Aorta (tissue), 5 donors: ENCODE data around the gene MMRN2. TPM values are rescaled to one million over a fixed set of nuclear protein-coding genes. Genes with fewer than 3 reads are reported as not detected.

Experiments
- ATAC-seq: fragments of 200-7000 bp; cut with Tn5 transposase; one replicate; pipeline ENCODE4 v1.9.1; 2022; ENCODE audit warnings: moderate library complexity; ENCODE audit not compliant: low FRiP score
- DNase-seq, 2 donors: peaks; one replicate each; pipeline ENCODE4 v3.0.0-alpha.2; 2020
- H3K27ac ChIP-seq, 2 donors: one replicate each; pipeline ENCODE4 v1.5.1; 2013; ENCODE audit warnings: low read length in 2 of 2, mild to moderate bottlenecking in 2 of 2, moderate library complexity in 2 of 2, control low read depth in 1 of 2, inconsistent platforms in 1 of 2, low read depth in 1 of 2
- H3K27me3 ChIP-seq, 2 donors: one replicate each; pipeline ENCODE4 v1.6.1; 2013; ENCODE audit warnings: control low read depth in 1 of 2, low read length in 1 of 2, mild to moderate bottlenecking in 1 of 2, moderate library complexity in 1 of 2; ENCODE audit not compliant: insufficient read depth in 2 of 2, control insufficient read depth in 1 of 2
- H3K36me3 ChIP-seq, 2 donors: one replicate each; pipeline ENCODE4 v1.6.1; 2013; ENCODE audit warnings: control low read depth in 1 of 2, low read length in 1 of 2, mild to moderate bottlenecking in 1 of 2; ENCODE audit not compliant: insufficient read depth in 2 of 2, control insufficient read depth in 1 of 2
- H3K4me1 ChIP-seq, 2 donors: one replicate each; pipeline ENCODE4 v1.6.1; 2013; ENCODE audit warnings: low read length in 2 of 2, control low read depth in 1 of 2, mild to moderate bottlenecking in 1 of 2, moderate library complexity in 1 of 2; ENCODE audit not compliant: insufficient read depth in 2 of 2, control insufficient read depth in 1 of 2
- H3K4me3 ChIP-seq, 2 donors: one replicate each; pipeline ENCODE4 v1.5.1; 2013; ENCODE audit warnings: low read length in 2 of 2, control low read depth in 1 of 2, mild to moderate bottlenecking in 1 of 2
- H3K9me3 ChIP-seq: one replicate; pipeline ENCODE4 v1.6.1; 2013; ENCODE audit warnings: mild to moderate bottlenecking, low read length; ENCODE audit not compliant: control insufficient read depth
- WGBS, 2 donors: extraction: QIAGEN DNeasy Blood & Tissue Kit; methylation state at CpG; one replicate each; pipeline ENCODE4 v1.1.7; 2013; 5-methylcytosine and 5-hydroxymethylcytosine counted together
- intact Hi-C, 2 donors: fragments of 100-400 bp; cut with DNase I; formaldehyde crosslinking; loops; one replicate each; pipeline versions ENCODE4 v1.14.2 to v1.15.0; 2022
- polyA plus RNA-seq, 2 donors: library from polyadenylated mRNA; stranded (reverse); fragments of 200-250 nt; gene quantifications; one replicate each; pipeline ENCODE4 v1.2.3, GENCODE V29; 2013
- total RNA-seq, 2 donors: library from RNA; stranded (reverse); fragmentation: NEBNext Ultra II Directional; extraction: Animal tissue kit (Norgen Biotek cat#: 25700); gene quantifications; one replicate each; pipeline ENCODE4 v1.2.1, GENCODE V29; 2021
- donor health status: healthy with polysubstance abuse.
- donor health status: Bipolar disorder and iron deficiency.
- donor health status: DM: no; HTN: no; CAD: no.
- donor health status: DM: no; HTN: no; CAD: no.
- donor health status: DM: yes; HTN: yes; CAD: no.

MMRN2 gene
- total and polyA plus RNA-seq, 4 donors, result 0.63 to 85.6 (median 29.5) TPM

DNA sequence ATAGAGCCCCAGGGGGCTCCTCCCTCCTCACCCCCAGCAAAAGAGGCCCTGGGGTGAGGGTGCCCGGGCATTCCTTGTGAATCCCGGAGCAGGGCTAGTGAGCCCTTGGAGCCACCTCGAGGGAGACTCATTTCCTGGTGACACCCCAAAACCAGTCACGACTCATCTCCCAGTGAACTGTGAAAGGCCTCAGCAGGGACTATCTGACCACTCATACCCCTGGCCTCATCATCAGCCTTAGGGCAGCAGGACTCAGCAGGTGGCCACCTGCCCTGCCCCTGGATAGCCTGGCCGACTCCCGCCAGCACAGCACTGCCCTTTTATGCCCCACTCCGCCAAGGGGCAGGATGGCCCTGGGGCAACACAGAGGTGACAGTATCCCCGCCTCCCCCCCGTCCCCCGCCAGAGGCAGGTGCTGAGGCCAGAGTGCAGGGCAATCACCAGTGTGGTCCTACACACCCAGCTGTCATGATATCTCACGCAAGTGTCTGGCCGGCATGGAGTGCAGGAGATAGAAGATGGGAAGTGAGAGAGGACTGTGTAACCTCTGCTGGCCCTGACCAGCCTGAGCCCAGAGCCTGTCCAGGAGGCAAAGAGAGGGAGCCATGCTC lies 4.2 kb upstream of the MMRN2 start:
- no peak for ATAC-seq
- intact Hi-C loops, result loop anchor here in 1 of 2 donors (2.0 to 5.0 kb wide), 2 partner anchors 23 to 249 kb away; no protein-coding TSS in a partner anchor
- no peak overlapping the region for H3K4me3 ChIP-seq
- H3K9me3 ChIP-seq, result no peaks in the 10 kb centered on the region
- DNase-seq, result peak; percentile 42 to 70
- H3K27me3 ChIP-seq, result no peaks in the 10 kb centered on the region
- H3K36me3 ChIP-seq, result no peaks in the 10 kb centered on the region
- H3K27ac ChIP-seq, result no peak overlapping the region
- H3K4me1 ChIP-seq, result peaks cover 0 to 5% of the 10 kb centered on the region in 2 donors
- WGBS, 2 donors, result 88 to 89% methylated on average over 12 of the region's 12 CpGs

GRCh38 chr10:86960863-86961434 lies 3.5 kb upstream of the MMRN2 start:
- intact Hi-C loops, result loop anchor here (1.0 to 5.0 kb wide), 3 partner anchors 22 to 249 kb away; no protein-coding TSS in a partner anchor
- Histone ChIP-seq H3K4me3 (no peak overlapping the region), H3K27me3 (no peaks in the 10 kb centered on the region), H3K36me3 (no peaks in the 10 kb centered on the region), H3K4me1 (peaks cover 0 to 5% of the 10 kb centered on the region in 2 donors), H3K27ac (no peak overlapping the region), H3K9me3 (no peaks in the 10 kb centered on the region)
- ATAC-seq (no peak), DNase-seq (peak; percentile 35 to 73)
- 76 to 83% methylated on average over 9 of the region's 9 CpGs for WGBS, 2 donors

DNA sequence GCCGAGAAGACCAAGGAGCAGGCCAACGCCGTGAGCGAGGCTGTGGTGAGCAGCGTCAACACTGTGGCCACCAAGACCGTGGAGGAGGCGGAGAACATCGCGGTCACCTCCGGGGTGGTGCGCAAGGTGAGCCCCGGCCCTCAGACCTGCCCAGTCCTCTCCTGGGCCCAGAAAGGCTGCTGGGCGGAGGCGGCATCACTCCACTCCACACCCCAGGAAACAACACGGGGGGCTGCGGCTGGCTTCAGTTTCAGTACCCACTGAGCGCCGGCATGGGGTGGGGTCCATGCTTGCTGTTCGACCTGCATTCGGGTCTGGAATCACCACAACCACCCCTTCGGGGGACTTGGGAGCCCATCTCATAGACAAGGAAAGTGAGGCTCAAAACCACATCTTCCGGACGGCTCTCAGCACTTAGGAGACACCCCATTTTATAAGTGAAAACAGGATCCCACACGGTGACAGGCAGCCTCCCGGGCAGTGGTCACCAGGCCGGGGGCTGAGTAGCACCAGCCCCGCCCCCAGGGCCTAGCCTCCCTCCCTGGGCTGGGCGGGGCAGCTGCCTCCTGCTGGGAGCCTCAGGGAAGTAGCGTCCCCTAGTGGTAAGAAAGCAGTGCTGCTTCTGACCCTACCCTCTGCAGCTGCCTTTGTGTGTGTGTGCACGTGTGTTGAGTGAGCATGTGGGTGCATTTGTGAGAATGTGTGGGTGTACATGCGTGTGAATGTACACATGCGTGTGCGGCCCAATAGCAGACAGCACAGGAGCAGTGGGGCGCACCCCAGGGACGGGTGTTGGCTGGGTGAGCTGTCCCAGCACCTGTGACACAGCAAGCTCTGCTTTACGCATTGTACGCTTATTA lies 2.8 kb upstream of the MMRN2 start:
- no peaks in the 10 kb centered on the region for H3K36me3 ChIP-seq
- no peaks in the 10 kb centered on the region for H3K9me3 ChIP-seq
- intact Hi-C loops, result loop anchor here (1.0 to 5.0 kb wide), 3 partner anchors 21 to 248 kb away; no protein-coding TSS in a partner anchor
- H3K27me3 ChIP-seq, result no peaks in the 10 kb centered on the region
- no peak overlapping the region for H3K27ac ChIP-seq
- 73 to 75% methylated on average over 37 of the region's 37 CpGs for WGBS, 2 donors
- H3K4me3 ChIP-seq, result no peak overlapping the region
- peaks cover 0 to 5% of the 10 kb centered on the region in 2 donors for H3K4me1 ChIP-seq
- ATAC-seq, result peak; percentile 81
- DNase-seq, result peak; percentile 73 to 88

DNA sequence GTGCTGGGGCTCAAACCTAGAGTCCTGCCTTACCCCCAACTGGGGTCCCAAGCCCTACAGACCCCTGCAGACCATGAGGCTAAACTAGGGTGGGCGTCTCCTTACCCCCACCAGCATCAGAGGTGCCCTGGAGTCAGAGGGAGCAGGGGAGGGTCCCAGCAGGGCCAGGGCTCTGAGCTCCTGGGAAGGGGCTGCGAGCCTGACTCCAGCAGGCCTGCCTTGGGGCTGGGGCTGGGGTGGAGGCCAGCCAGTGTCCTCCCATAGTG lies 2.3 kb upstream of the MMRN2 start:
- Histone ChIP-seq H3K36me3 (no peaks in the 10 kb centered on the region), H3K27me3 (no peaks in the 10 kb centered on the region), H3K4me1 (peaks cover 0 to 5% of the 10 kb centered on the region in 2 donors), H3K27ac (no peak overlapping the region), H3K9me3 (no peaks in the 10 kb centered on the region), H3K4me3 (no peak overlapping the region)
- ATAC-seq (no peak), DNase-seq (no peak)
- intact Hi-C loops, result loop anchor here (1.0 to 5.0 kb wide), 3 partner anchors 20 to 247 kb away; no protein-coding TSS in a partner anchor
- WGBS, 2 donors, result 92 to 97% methylated on average over 2 of the region's 2 CpGs

GRCh38 chr10:86958901-86959736 lies 1.7 kb upstream of the MMRN2 start:
- WGBS, 2 donors, result 46 to 54% methylated on average over 15 to 16 of the region's 16 CpGs
- Histone ChIP-seq H3K9me3 (no peaks in the 10 kb centered on the region), H3K4me3 (no peak overlapping the region), H3K36me3 (no peaks in the 10 kb centered on the region), H3K4me1 (peaks cover 0 to 5% of the 10 kb centered on the region in 2 donors), H3K27ac (no peak overlapping the region), H3K27me3 (no peaks in the 10 kb centered on the region)
- ATAC-seq, result peak; percentile 39
- intact Hi-C loops, result no loop called here
- DNase-seq, result peak; percentile 81 to 86

GRCh38 chr10:86958116-86958900 lies 893 bp upstream of the MMRN2 start, which contains the start of gene SNCG:
Gene SNCG, plus strand, starts transcription at chr10:86958599. Its CDS starts 99 bp downstream, at chr10:86958698.
- peak within 1 kb of the TSS in 1 of 2 donors; percentile 23 for H3K27ac ChIP-seq
- DNase-seq (peak; percentile 68 to 84), ATAC-seq (no peak)
- intact Hi-C loops, result no loop called here
- no peak within 1 kb of the TSS for H3K4me3 ChIP-seq
- H3K36me3 ChIP-seq, result no peaks in the 10 kb centered on the region
- no peaks in the 10 kb centered on the region for H3K27me3 ChIP-seq
- 23 to 28% methylated on average over 22 of the region's 22 CpGs for WGBS, 2 donors
- H3K4me1 ChIP-seq, result peaks cover 0 to 5% of the 10 kb centered on the region in 2 donors
- no peaks in the 10 kb centered on the region for H3K9me3 ChIP-seq

DNA sequence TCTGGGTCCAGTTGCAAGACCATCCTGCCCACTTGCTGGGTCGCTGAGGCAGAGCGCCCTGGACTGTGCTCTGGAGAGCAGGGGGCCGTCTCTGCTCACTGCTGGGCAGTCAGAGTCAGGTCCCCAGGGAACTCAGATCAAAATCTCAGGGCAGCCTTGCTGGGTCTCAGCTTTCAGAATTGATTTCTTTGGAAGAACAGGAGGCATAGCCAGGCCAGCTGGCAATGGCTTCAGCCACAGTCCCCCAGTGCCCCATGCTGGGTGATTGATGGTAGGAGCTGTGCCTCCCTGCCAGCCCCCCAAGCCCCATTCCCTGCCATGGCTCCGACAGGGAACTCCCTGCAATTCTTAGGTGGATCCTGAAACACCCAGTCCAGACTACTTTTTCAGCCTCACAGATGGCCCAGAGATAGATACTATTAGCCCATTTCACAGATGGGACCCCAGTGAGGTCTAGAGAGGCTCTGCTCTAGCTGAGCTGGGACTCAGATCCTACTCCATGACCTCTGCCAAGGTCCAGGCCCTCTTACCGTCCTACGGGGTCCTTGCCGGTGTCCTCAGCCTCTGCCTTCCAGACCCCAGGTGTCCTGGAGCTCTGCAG lies 467 bp downstream of the MMRN2 start:
- Histone ChIP-seq H3K4me1 (peaks cover 0 to 5% of the 10 kb centered on the region in 2 donors), H3K27ac (peak overlapping the region in 1 of 2 donors; percentile 45), H3K4me3 (no peak overlapping the region), H3K27me3 (no peaks in the 10 kb centered on the region), H3K9me3 (no peaks in the 10 kb centered on the region), H3K36me3 (no peaks in the 10 kb centered on the region)
- ATAC-seq (no peak), DNase-seq (peak; percentile 58 to 65)
- WGBS, 2 donors, result 9 to 17% methylated on average over 7 of the region's 7 CpGs
- intact Hi-C loops, result no loop called here
